Activated CD4-positive, alpha-beta T cell treated with anti-CD3 and anti-CD28 coated beads for 48 hours (primary cell): ENCODE results near the gene IRAK1BP1.
"Not testable (repeated sequence)": the region's sequence is repeated elsewhere in the genome, so short reads cannot be mapped to it uniquely, and the experiment has no call there.

Experiments
- DNase-seq: peaks from one replicate; pipeline ENCODE4 v3.0.0-alpha.2; 2020

IRAK1BP1 gene

DNA sequence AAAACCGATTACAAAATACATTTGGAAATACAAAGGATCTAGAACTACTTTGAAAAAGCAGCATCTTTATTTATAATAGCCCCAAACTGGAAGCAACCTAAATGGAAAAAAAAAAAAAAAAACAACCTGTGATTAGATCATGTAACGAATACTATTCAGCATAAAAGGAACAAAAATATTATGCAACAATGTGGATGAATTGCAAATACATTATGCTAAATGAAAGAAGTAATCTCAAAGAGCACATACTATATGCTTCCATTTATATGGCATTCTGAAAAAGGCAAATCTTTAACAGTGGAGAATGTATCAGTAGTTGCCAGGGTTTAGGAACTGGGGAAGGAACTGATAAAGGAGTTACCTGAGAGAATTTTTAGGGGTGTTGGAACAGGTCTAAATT is 28.9 kb downstream of the IRAK1BP1 start:
- DNase-seq: no peak

DNA sequence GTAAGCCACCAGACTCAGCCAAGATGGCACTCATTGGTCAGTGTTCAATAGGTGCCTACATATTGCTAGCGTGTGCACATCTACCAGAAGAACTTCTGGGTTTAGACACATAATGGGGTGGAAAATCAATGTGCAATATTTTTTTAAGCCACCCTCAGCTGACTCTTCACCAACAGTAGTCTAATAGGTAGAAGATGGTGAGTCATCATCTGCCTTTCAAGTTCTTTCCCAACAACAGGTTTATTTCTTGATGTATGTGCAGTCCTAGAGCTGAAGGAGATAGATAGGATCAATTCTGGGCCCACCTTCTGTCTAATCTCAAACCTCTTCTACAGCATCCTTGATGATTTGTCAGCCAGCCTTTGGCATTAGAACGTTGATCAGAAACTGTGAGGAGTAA is 41.3 kb downstream of the IRAK1BP1 start:
- DNase-seq: no peak

DNA sequence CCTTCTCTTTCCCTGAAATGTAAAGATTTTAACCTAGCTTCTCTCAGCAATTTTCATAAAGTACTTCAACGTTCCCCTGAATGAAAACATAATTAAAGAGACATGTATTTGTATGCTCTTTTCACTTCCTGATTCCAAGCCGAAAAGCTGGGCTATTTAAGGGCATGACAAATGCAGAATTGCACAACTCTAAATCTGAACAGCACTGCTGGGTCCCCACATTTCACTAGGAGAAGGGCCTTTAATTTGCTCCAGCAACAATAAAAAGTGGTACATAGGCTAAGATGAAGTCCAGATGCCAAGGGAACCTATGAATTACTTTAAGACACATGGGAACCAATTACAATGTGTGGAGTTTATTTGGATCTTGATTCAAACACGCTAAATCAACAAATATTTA is 42.0 kb downstream of the IRAK1BP1 start:
- no peak for DNase-seq

DNA sequence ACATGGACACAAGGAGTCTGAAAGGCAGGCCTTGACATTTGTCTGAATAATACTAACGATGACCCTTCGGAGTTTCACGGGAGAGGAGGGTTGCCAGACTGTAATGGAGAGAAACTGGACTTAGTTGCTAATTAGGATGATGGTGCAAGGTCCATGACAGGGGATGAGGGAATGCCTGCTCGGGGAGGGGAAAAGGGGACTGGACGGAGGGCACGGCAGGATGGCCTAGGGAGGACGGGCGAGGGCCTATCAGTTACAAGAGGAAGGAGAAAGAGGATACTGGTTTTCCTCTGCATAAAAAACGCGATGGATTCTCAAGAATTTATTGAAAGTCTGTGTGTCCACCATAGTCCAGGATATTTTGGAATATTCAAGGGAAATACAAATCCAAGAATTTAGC is 42.7 kb downstream of the IRAK1BP1 start:
- DNase-seq: no peak

DNA sequence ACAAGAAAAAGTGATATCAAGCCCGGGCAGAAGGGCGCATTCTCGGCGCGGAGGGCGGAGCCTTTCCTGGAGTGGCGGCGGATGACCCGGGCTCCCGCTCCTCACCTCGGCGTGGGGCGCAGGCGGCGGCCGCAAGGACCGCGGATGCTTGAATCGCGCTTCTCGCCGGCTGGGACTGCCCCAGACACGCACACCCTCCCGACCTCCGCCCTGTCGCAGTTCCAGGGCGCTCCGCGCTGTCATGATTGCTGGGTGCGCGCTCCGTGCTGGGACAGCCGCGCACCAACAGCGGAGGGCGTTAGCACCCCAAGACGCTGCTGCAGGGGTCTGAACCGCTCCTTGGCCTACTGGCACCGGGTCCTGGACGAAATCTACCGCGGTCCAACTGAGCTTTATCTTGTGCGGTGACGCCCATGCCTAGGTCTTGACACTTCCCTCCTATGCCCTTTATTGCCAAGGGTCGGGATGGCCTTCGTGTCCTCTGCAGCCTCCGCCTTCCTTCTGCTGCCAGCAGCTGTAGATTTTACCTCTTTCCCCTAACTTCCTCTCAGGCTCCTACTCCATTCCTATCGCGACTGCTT is 43.3 kb downstream of the IRAK1BP1 start:
- peak; percentile 37 for DNase-seq

DNA sequence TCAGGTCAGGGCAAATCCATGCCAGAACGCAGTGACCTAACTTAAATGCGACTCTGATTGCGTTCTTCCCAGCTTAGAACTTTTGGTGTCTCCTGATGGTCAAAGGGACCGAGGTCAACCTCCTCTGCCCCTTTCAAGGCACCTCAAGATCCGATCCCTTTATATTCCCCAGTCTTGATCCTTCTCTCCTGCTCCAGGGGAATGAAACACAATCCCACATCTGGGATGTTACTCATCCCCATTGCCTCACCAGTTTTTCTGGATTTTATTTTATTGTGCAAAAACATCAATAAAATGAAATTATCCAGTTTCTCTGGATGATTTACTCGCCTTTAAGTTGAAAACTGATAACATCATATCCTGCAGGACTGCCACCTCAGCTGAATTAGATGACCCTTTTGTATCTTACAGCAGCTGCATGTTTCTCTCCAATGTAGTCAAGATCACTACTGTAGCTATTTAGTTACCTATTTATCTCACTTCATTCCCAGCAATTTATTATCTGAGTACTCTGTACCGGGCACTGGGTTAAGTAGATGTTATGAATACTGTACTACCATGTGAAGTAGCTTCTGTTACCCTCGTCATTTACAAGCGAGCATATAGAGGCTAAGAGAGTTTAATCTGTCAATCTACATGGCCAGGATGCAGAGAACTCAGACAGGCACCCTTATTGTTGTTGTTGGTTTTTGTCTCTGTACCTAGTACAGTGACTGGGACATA is 44.0 kb downstream of the IRAK1BP1 start:
- DNase-seq: no peak

DNA sequence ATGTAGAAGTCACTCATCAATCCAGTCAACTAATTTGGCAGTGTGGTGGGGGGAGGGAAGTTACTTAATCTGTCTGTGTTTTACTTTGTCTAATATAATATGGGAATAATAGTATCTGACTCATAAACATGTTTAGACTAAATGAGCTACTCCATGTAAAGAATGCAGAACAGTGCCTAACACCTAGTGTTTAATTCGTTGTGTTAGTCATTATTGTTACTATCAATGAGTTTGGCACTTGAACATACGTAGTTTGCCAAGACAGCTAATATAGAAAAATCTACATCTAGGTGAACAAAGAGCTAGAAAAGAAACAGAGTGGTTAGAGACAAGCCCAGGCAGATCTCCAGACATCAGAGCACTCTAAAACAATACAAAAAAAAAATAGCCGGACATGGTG is 49.1 kb downstream of the IRAK1BP1 start:
- no peak for DNase-seq

DNA sequence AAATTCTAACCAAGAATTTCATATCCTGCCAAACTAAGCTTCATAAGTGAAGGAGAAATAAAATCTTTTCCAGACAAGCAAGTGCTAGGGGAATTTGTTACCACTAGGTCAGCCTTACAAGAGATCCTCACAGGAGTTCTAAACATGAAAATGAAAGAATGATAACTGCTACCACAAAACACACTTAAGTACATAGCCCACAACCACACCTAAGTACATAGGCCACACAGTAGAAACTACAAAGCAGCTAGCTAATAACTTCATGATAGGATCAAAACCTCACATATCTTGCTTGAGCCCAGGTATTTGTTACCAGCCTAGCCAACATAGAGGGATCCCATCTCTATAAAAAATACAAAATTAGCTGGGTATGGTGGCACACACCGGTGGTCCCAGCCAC is 50.4 kb downstream of the IRAK1BP1 start:
- no peak for DNase-seq

DNA sequence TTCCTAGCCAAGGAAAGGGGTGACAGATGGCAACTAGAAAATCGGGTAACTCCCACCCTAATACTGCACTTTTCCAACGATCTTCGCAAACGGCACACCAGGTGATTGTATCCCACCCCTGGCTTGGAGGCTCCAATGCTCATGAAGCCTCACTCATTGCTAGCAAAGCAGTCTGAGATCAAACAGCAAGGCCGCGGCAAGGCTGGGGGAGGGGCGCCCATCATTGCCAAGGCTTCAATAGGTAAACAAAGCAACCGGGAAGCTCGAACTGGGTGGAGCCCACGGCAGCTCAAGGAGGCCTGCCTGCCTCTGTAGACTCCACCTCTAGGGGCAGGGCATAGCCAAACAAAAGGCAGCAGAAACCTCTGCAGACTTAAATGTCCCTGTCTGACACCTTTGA is 53.8 kb downstream of the IRAK1BP1 start:
- not testable (repeated sequence) for DNase-seq

DNA sequence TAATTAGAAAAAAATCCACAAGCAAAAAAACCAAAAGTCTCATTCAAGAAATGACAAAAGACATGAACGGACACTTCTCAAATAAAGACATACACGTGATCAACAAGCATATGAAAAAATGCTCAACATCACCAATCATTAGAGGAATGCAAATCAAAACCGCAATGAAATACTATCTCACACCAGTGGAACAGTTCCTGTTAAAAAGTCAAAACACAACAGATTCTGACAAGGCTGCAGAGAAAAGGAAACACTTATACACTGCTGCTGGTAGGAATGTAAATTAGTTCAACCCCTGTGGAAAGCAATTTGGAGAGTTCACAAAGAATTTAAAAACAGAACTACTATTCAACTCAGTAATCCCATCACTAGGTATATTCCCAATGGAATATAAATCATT is 58.0 kb downstream of the IRAK1BP1 start:
- no peak for DNase-seq

DNA sequence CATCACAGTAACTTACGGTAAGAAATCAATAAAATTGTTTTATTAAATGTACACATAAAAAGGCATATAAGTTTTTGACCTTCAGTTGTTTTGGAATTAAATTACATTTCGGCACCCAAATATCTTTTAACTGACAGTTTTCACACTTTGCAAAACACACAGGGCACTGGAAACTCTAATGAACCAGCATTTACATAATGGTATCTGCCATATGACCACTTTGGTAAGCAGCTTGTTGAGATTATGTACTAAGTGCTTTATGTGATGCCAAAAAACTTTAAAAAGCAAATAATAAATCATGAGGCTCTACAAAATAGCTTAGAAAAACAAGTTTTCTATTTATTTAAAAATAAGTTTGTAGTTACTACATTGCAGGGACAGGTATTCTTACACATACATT is 68.2 kb downstream of the IRAK1BP1 start:
- DNase-seq: no peak

DNA sequence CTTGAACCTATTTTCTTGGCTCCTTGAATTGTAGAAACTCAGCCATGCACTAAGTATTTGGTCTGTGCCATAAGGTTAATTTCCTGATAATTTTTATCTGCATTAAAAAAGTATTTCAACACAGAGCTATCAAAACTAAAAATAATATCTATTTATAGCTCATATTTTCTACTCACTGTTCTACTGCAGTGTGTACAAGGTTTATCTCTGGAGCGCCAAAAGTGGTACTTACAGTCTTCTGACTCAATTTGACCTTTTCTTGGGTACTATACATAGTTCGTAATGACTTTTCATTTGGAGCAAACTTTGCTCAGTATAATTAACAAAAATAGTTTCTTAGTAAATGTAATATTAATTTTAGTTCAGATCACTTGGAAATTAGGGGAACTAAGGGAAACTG is 69.2 kb downstream of the IRAK1BP1 start:
- no peak for DNase-seq

DNA sequence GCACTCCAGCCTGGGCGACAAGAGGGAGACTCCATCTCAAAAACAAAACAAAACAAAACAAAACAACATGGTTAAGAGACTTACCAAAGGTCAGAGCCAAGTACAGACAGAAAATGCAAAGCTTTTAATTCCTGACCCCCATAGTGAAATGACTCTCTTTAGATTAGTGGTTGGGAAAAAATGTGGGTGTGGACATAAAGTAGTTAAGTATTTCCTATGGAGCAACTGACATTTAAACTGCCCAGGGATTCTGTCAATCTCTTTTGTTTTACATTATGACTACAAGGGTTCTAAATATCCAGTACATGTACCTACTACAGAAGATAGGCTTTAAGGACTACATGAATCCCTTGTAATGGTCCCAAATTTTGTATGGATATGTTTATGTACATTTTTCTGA is 75.1 kb downstream of the IRAK1BP1 start:
- DNase-seq: no peak

DNA sequence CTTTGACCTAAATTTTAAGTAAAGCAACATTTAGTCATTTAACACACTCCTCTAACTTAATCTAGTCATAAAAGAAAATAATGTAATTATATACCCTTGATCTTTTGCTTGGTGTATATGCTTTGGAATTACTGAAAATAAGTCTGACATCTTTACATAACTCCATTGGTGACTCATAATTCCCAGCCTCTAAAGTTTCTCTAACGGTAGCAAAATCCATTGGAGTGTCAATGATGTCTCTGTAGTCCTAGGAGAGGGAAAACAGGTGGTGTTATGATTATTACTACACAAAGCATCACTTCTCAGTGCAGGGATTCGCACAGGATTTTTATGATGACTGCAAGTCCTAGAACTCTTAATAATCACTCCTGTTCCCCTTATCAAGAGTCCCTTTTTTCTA is 80.2 kb downstream of the IRAK1BP1 start:
- DNase-seq: no peak

DNA sequence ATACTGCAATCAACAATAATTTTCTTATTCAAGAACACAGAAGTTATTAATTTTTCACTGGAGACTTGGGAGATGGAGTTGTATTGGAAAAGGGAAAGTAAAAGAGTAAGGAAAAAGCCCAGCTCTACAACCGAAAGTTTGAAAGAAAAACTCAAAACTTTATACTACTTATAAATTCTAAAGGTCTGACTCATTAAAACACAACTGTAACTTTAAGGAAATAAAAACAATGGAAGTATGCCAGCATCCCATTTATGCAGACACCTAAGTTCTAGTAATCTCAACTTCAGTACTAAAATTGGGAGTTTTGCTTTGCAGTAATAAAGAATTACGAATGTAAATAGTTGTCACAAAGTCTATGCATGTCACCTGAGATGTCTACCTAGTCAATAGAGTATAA is 80.6 kb downstream of the IRAK1BP1 start:
- no peak for DNase-seq

DNA sequence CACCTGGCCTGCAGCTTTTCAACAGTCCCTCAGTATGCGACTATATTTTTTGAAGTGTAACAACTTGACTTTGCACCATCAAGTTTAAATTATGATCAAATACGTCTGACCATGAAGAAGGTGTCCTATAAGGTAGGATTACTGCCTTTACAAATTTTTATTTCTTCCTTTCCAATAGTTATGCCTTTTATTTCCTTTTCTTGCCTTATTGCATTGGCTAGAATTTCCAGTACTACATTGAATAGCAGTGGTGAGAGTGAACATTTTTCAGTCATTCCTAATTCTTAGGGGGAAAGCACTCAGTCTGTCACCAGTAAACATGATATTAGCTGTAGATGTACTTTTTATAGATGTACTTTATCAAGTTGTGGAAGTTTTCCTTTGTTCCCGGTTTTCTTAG is 81.4 kb downstream of the IRAK1BP1 start:
- DNase-seq: no peak

DNA sequence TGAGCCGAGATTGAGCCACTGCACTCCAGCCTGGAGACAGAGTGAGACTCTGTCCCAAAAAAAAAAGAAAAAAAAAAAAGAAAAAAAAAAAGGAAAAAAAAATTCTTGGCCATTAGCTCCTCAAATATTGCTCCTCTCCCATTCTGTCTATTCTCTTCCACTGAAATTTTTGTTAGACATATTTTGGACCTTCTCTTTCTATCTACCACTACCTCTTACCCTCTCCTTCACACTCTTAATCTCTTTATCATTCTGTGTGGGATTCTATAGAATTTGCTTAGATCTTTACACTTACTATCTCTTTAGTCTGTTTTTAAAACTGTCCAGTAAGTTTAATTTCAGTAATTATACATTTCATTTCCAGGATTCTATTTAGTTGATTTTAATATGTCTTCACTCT is 85.0 kb downstream of the IRAK1BP1 start:
- DNase-seq: no peak
